Stimulated activated CD8-positive, alpha-beta memory T cell treated with anti-CD3 and anti-CD28 coated beads, Interleukin-2, amount 100 ng/mL, for 48 hours (primary cell): ENCODE results near the gene DOCK11.

ENCODE experiments used
- DNase-seq, 2 donors: peaks; one replicate each; pipeline ENCODE4 v3.0.0-alpha.2; 2020; ENCODE audit warnings: low read depth in 2 of 2

The DOCK11 gene

GRCh38 chrX:118734909-118735308 lies 239.3 kb downstream of the DOCK11 start:
- DNase-seq: no peak
